Left forelimb (tissue), 1 donor: ENCODE data around the gene SMARCA4.
A peak's percentile ranks its signal among the peaks of the same experiment; 100 is the strongest.
"Not testable (repeated sequence)": the region's sequence is repeated elsewhere in the genome, so short reads cannot be mapped to it uniquely, and the experiment has no call there.

ENCODE experiments used
- DNase-seq: peaks from one replicate; pipeline ENCODE4 v3.0.0-alpha.2; 2018; ENCODE audit warnings: low spot score

Gene SMARCA4

DNA sequence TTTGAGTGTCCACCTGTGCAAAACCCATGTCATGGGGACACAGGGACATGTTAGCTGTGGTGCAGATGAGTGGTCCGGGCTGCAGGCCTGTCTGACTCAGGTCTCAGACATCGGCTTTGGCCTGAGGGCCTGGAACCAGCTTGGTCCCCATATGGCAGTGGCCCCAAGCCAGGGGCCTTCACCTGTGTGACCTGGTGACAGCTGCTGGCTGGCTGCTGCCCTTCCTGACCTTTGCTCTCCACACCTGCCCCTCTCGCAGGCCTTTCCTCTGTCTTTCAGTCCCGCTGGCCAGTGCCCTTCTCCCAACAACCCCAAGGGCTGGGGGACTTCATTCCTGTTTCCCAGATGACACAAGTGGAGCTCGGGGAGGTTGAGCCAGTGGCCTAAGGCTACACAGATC lies 105.5 kb downstream of the SMARCA4 start:
- DNase-seq = no peak

DNA sequence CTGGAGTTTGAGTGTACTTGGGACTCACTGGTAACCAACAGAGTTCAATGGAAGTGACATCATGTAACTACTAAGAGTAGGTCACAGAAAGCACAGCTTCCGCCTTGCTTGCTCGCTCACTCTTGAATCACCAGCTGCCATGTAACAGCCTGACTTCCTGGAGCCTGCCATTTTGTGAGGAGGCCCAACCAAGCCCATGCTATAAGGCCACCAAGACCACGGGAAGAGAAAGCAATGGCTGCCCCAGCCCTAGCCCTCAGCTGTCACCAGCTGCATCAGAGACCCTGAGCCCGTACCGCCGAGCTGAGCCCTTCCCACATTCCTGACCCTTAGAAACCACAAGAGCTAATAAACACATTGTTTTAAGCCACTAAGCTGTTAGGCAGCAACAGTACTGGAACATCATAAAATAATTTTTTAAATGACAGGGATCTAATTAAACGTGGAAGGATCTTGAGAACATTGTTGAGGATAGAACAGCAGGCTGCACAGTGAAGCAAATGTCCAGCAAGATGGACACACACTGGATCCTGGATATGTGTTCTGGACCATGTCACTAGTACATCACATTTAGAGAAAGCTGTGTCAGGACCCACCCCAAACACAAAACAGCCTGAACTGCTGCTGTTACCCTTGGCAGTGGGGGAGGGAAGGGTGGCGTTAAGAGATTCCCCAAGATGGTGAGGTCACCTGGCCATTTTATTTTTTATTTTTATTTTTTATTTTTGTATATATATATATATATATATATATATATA lies 106.7 kb downstream of the SMARCA4 start:
- DNase-seq = no peak

DNA sequence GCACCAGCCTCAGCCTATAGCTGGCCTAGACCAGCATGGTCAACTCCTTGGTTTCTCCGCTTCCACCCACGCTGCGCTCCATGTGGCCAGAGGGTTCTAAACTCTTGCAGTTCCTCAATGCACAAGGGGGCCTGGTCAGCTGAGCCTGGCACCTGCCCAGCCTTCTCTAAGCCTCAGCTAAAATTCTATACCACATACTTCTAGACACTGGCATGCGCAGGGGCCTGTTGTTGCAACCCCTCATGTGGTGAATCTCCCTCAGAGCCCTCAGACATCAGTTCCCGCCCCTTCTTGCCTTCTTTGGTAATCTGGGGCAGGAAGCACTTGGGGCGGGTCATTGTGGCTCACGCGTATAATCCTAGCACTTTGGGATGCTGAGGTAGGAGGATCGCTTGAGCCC lies 108.7 kb downstream of the SMARCA4 start:
- no peak for DNase-seq

DNA sequence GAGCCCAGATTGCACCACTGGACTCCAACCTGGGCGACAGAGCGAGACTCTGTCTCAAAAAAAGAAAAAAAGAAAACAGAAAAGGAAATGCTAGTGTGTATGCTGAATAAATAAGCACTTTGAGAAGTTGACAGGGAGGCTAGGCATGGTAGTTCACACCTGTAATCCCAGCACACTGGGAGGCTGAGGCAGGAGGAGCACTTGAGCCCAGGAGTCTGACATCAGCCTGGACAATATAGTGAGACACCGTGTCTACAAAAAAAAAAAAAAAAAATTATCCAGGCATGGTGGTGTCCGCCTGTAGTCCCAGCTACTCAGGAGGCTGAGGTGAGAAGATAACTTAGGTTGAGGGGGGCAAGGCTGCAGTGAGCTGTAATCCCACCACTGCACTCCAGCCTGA lies 109.3 kb downstream of the SMARCA4 start:
- no peak for DNase-seq

DNA sequence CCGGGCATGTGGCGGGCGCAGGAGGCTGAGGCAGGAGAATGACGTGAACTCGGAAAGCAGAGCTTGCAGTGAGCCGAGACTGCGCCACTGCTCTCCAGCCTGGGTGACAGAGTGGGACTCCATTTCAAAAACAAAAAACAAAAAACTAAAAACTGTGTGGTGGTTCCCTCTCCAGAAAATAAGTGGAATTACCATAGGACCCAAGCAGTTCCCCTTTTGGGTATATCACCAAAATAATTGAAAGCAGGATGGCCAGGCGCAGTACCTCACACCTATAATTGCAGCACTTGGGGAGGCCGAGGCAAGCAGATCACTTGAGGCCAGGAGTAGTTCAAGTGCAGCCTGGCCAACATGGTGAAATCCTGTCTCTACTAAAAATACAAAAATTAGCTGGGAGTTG lies 112.7 kb downstream of the SMARCA4 start:
- no peak for DNase-seq

DNA sequence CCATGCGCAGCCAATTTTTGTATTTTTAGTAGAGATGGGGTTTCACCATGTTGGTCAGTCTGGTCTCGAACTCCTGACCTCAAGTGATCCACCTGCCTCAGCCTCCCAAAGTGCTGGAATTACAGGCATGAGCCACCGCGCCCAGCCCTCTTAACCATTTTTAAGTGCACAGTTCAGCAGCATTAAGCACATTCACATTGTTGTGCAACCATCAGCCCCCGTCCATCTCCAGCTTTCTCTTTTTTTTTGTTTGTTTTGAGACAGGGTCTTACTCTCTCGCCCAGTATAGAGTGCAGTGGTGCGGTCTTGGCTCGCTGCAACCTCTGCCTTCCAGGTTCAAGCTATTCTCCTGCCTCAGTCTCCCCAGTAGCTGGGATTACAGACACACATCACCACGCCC lies 116.0 kb downstream of the SMARCA4 start:
- not testable (repeated sequence) for DNase-seq

DNA sequence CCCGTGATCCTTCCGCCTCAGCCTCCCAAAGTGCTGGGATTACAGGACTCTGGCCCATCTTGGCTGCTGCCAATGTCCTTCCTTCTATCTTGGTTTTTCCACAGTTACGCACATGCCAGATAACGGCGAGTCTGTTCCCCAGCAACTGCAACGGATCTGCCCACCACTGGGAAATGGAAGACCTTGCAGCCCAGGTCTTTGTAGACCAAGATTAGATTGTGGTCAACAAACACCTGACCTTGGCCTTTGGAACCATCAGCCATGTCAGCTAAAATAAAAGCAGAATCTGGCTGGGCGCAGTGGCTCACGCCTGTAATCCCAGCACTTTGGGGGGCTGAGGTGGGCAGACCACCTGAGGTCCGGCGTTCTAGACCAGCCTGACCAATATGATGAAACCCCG lies 118.1 kb downstream of the SMARCA4 start:
- DNase-seq = no peak

DNA sequence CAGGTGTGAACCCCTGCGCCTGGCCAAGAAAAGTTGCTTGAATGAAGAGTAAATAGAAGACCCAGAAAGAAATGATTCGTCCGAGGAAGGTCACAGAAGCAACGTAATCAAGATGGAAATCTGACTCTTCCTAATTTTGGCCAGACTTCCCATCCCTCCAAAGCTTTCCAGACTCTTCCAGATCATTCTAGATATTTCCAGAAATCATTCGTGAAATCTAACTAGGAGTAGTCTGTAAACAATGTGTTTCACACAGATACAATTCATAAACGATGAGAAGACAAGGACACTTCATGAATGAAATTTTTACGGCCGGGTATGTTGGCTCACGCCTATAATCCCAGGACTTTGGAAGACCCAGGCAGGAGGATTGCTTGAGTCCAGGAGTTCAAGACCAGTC lies 119.2 kb downstream of the SMARCA4 start:
- DNase-seq = no peak

DNA sequence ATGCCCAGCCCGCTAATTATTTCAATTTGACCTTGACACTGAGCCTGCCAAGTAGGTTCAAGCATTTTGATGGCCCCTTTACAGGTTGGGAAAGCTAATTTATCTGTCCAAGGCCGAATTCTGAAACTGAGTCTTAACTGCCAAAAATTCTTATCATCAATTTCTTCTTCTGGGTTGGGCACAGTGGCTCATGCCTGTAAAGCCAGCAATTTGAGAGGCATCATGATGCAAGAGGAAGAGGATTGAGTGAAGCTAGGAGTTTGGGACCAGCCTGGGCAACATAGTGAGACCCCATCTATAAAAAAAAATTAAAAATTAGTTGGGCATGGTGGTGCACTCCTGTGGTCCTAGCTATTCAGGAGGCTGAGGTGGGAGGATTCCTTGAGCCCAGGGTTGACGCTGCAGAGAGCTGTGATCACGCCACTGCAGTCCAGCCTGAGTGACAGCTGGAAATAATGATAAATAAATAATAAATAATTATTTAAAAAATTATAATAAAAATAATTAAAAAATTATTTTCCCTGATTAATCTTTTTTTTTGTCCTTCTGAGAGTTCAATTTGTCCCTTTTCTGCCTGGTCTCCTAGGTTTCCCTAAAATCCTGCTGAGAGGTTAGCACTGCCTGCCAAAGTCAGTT lies 127.2 kb downstream of the SMARCA4 start:
- DNase-seq = no peak

DNA sequence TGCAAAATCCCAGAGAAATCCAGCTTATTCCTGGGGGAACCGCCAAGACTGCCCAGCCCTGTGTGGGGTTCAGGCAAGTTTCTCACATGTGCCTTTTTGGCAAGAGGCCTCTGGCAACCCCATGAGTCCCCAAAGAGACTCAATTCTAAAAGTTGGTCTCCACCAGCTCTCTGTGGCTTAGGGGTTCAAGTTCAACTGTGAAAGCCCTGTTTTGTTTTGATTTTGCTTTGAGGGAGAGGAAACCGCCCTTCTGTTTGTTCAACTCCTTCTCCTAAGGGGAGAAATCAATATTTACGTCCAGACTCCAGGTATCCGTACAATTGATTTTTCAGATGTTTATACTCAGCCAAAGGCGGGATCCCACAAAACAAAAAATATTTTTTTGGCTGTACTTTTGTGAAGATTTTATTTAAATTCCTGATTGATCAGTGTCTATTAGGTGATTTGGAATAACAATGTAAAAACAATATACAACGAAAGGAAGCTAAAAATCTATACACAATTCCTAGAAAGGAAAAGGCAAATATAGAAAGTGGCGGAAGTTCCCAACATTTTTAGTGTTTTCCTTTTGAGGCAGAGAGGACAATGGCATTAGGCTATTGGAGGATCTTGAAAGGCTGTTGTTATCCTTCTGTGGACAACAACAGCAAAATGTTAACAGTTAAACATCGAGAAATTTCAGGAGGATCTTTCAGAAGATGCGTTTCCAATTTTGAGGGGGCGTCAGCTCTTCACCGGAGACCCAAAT lies 127.8 kb downstream of the SMARCA4 start:
- no peak for DNase-seq

DNA sequence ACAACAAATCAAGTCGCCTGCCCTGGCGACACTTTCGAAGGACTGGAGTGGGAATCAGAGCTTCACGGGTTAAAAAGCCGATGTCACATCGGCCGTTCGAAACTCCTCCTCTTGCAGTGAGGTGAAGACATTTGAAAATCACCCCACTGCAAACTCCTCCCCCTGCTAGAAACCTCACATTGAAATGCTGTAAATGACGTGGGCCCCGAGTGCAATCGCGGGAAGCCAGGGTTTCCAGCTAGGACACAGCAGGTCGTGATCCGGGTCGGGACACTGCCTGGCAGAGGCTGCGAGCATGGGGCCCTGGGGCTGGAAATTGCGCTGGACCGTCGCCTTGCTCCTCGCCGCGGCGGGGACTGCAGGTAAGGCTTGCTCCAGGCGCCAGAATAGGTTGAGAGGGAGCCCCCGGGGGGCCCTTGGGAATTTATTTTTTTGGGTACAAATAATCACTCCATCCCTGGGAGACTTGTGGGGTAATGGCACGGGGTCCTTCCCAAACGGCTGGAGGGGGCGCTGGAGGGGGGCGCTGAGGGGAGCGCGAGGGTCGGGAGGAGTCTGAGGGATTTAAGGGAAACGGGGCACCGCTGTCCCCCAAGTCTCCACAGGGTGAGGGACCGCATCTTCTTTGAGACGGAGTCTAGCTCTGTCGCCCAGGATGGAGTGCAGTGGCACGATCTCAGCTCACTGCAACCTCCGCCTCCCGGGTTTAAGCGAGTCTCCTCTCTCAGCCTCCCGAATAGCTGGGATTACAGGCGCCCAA lies 128.6 kb downstream of the SMARCA4 start, which contains the start of gene LDLR:
Gene LDLR, plus strand, starts transcription at position 210 of the 760 bp plus-strand sequence. Its CDS starts 86 bp downstream, at position 296.
- peak; percentile 88 for DNase-seq

DNA sequence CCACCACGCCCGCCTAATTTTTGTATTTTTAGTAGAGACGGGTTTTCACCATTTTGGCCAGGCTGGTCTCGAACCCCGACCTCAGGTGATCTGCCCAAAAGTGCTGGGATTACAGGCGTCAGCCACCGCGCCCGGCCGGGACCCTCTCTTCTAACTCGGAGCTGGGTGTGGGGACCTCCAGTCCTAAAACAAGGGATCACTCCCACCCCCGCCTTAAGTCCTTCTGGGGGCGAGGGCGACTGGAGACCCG lies 129.1 kb downstream of the SMARCA4 start:
- not testable (repeated sequence) for DNase-seq

DNA sequence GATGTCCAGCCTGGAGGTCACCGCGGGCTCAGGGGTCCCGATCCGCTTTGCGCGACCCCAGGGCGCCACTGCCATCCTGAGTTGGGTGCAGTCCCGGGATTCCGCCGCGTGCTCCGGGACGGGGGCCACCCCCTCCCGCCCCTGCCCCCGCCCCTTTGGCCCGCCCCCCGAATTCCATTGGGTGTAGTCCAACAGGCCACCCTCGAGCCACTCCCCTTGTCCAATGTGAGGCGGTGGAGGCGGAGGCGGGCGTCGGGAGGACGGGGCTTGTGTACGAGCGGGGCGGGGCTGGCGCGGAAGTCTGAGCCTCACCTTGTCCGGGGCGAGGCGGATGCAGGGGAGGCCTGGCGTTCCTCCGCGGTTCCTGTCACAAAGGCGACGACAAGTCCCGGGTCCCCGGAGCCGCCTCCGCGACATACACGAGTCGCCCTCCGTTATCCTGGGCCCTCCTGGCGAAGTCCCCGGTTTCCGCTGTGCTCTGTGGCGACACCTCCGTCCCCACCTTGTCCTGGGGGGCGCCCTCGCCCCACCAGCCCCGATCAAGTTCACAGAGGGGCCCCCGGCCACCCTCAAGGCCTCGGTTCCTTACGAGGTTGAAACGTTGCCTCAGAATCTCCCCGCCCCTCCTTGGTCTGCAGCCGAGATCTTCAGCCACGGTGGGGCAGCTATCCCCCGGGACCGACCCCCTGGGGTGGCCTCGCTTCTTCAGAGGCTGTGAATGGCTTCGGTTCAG lies 129.6 kb downstream of the SMARCA4 start:
- peak; percentile 96 for DNase-seq

DNA sequence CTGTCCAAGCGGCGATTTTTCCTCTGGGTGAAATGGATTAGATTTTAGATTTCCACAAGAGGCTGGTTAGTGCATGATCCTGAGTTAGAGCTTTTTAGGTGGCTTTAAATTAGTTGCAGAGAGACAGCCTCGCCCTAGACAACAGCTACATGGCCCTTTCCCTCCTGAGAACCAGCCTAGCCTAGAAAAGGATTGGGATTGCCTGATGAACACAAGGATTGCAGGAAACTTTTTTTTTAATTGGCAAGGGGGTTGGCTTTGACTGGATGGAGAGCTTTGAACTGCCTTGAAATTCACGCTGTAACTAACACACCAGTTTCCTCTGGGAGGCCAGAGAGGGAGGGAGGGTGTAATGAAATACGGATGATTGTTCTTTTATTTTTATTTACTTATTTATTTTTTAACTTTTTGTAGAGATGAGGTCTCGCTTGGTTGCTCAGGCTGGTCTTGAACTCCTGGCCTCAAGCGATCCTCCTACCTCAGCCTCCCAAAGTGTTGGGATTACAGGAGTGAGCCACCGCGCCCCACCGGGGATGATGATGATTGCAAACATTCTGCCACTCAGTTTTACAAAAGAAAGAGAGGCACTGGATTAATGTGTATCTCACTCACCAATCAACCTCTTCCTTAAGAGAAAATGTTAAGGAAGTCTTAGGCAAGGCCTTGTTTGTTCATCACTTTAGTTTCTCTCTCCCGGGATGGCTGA lies 130.3 kb downstream of the SMARCA4 start:
- DNase-seq = no peak

DNA sequence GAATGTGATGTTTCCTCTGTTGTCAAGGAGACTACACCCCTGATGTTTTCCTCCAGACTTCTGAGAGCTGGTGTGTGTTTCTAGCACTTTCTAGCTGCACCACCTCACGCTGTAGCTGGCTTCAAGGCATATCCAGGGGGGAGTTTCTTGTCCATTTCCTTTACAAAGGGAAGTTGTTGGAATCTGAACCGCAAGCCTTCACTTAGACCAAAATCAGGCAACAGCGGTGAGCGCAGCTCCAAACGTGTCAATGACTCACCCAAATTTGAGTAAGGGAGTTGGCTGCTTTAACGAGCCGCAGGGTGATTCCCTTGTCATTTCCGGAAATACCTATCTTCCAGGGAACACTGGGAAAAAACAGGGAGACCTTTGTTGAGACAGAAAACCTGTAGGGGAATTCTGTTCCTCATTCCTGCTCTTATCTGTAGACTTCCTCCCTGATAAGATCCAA lies 130.9 kb downstream of the SMARCA4 start:
- DNase-seq = no peak

DNA sequence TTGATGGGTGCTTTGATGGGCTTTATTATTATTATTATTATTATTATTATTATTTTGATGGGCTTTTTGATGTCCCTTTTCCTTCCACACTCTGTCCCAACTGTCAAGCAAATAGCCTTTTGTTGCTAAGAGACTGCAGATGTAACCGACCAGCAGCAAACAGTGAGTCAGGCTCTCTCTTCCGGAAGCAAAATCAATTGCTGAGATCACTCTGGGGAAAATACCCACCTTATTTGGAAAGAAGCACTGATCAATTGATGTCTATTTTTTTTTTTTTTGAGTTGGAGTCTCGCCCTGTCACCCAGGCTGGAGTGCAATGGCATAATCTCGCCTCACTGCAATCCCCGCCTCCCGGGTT lies 131.3 kb downstream of the SMARCA4 start:
- no peak for DNase-seq

DNA sequence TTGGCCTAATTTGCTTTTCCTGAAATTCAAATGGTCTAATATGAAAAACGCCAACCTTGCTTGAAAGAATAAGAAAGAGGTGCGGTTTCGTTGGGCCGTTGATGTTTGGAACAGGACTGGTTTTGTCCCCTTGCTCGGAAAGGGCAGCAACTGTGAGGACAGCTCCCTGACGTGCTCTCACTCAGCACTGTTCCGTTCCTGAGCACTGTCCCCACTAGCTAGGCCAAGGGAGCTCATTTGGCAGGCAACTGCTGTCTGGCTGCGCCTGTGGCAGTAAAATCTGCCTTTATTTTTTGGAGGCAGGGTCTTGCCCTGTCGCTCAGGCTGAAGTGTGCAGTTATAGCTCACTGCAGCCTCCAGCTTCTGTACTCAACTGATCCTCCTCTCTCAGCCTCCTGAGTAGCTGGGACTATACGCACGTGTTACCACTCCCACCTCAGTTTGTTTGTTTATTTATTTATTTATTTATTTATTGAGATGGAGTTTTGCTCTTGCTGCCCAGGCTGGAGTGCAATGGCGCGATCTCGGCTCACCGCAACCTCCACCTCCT lies 132.9 kb downstream of the SMARCA4 start:
- no peak for DNase-seq

DNA sequence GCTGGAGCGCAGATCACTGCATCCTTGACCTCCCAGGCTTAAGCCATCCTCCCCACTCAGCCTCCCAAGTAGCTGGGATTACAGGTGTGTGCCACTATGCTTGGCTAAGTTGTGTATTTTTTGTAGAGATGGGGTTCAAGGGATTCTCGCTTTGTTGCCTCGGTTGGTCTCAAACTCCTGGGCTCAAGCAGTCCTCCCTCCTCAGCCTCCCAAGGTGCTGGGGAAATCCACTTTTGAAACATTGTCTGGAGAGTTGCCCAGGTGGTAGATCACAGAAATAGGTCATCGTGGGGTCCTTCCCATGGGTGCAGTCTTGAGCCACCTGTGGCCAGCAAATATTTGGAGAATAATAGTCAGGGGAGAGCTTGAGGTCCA lies 133.7 kb downstream of the SMARCA4 start:
- no peak for DNase-seq

DNA sequence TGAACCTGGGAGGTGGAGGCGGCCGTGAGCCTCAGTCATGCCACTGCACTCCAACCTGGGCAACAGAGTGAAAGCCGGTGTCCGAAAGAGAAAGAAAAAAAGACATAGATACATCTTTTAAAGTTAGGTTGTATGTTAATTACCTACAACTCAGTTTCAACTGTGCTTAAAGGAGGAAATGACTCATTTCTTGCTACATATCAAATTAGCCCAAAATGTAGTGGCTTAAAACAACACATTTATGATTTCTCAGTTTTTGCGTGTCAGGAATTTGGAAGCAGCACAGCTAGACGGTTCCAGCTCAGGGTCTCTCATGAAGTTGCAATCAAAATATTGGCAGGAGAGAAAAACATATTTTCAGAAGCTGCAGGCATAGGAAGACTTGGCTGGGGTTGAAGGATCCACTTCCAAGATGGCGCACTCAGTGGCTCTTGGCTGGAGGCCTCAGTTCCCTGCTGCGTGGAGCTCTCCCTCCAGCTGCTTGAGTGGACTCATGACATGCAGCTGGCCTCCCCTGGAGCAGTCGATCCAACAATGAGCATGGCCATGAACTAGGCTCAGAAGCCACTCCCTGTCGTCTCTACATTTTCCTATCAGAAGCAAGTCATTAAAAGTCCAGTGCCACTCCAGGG lies 135.5 kb downstream of the SMARCA4 start:
- peak; percentile 88 for DNase-seq

DNA sequence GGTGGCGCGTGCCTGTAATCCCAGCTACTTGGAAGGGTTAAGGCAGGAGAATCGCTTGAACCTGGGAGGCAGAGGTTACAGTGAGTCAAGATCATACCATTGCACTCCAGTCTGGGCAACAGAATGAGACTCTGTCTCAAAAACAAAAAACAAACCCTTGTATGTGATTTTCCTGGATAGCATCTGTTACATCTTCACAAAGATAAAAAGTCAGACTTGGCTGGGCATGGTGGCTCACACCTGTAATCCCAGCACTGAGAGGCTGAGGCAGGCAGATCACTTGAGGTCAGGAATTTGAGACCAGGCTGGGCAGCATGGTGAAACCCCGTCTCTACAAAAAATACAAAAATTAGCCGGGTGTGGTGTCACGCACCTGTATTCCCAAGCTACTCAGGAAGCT lies 136.5 kb downstream of the SMARCA4 start:
- not testable (repeated sequence) for DNase-seq
